SK-N-SH (cell line): ENCODE data around the gene COL8A2. TPM values are rescaled to one million over a fixed set of nuclear protein-coding genes. Genes with fewer than 3 reads are reported as not detected.

Experiments used
- CTCF ChIA-PET: fragments of 300-600, 350-600 bp; formaldehyde crosslinking; extraction: SDS; loops from one replicate; lab custom pipeline; 2021; lab: Yijun Ruan, JAX
- POLR2A ChIA-PET: fragments of 350-600 bp; sonication (Branson Sonifier 250); formaldehyde crosslinking; extraction: SDS; loops from one replicate; lab custom pipeline; 2020; ENCODE audit warnings: antibody characterized with exemption, inconsistent platforms; lab: Yijun Ruan, JAX
- DNase-seq: peaks from one replicate; pipeline ENCODE4 v3.0.0; 2012
- H2AFZ ChIP-seq: fragments of 200-600 bp; sonication (generic); 2 replicates; pipeline ENCODE4 v1.8.1; 2016; ENCODE audit warnings: antibody characterized with exemption, mild to moderate bottlenecking, low read depth
- H3F3A ChIP-seq: fragments of 200-600 bp; sonication (generic); replicated peaks from 2 replicates; pipeline ENCODE3; 2016; ENCODE audit warnings: antibody characterized with exemption, mild to moderate bottlenecking; ENCODE audit not compliant: insufficient read depth
- H3K27ac ChIP-seq, 2 experiments: fragments of 200-500 bp in 1 of 2; fragments of 200-600 bp in 1 of 2; sonication (Bioruptor generic) in 1 of 2; sonication (generic), shearing (Covaris generic) in 1 of 2; 2 replicates each; pipeline versions ENCODE4 v1.5.1 to v1.6.1; 2014 to 2016; ENCODE audit warnings: low read depth in 2 of 2, inconsistent platforms in 1 of 2, low read length in 1 of 2, mild to moderate bottlenecking in 1 of 2, mixed read lengths in 1 of 2
- H3K27me3 ChIP-seq: fragments of 200-600 bp; sonication (generic), shearing (Covaris generic); 2 replicates; pipeline ENCODE4 v1.6.1; 2016; ENCODE audit warnings: mixed run types; ENCODE audit not compliant: insufficient read depth
- H3K36me3 ChIP-seq, 2 experiments: fragments of 200-500 bp in 1 of 2; fragments of 200-600 bp in 1 of 2; sonication (Bioruptor generic) in 1 of 2; sonication (generic) in 1 of 2; replicated peaks in 1 of 2; 2 replicates each; pipeline versions ENCODE3 to v1.5.1; 2014 to 2016; ENCODE audit warnings: low read length in 1 of 2, mild to moderate bottlenecking in 1 of 2; ENCODE audit not compliant: insufficient read depth in 2 of 2, control insufficient read depth in 1 of 2
- H3K4me1 ChIP-seq, 2 experiments: fragments of 200-500 bp in 1 of 2; fragments of 200-600 bp in 1 of 2; sonication (Bioruptor generic) in 1 of 2; sonication (generic), shearing (Covaris generic) in 1 of 2; 2 replicates each; pipeline versions ENCODE4 v1.5.1 to v1.6.1; 2014 to 2016; ENCODE audit warnings: low read depth in 1 of 2, low read length in 1 of 2, mixed run types in 1 of 2; ENCODE audit not compliant: insufficient read depth in 2 of 2, control insufficient read depth in 1 of 2
- H3K4me2 ChIP-seq: fragments of 200-600 bp; sonication (generic), shearing (Covaris generic); 2 replicates; pipeline ENCODE4 v1.6.1; 2017; ENCODE audit warnings: mixed run types
- H3K4me3 ChIP-seq, 2 experiments: fragments of 200-500 bp in 1 of 2; fragments of 200-600 bp in 1 of 2; sonication (Bioruptor generic) in 1 of 2; sonication (generic), shearing (Covaris generic) in 1 of 2; 2 replicates each; pipeline versions ENCODE4 v1.5.1 to v1.8.1; 2014 to 2016; ENCODE audit warnings: low read depth in 2 of 2, inconsistent platforms in 1 of 2, low read length in 1 of 2, mild to moderate bottlenecking in 1 of 2, mixed read lengths in 1 of 2, moderate library complexity in 1 of 2
- H3K79me2 ChIP-seq: fragments of 200-600 bp; sonication (generic); 2 replicates; pipeline ENCODE4 v1.8.1; 2017; ENCODE audit warnings: mild to moderate bottlenecking; ENCODE audit not compliant: insufficient read depth
- H3K9ac ChIP-seq: fragments of 200-600 bp; sonication (generic); 2 replicates; pipeline ENCODE4 v1.6.1; 2017; ENCODE audit warnings: mixed run types
- H3K9me2 ChIP-seq: fragments of 200-600 bp; sonication (generic); 2 replicates; pipeline ENCODE4 v1.6.1; 2017; ENCODE audit warnings: mixed run types
- H3K9me3 ChIP-seq: fragments of 200-600 bp; sonication (generic); 2 replicates; pipeline ENCODE4 v1.6.1; 2017; ENCODE audit warnings: mixed run types, mild to moderate bottlenecking, moderate library complexity
- H4K20me1 ChIP-seq: fragments of 200-600 bp; sonication (generic); 2 replicates; pipeline ENCODE4 v1.6.1; 2017; ENCODE audit warnings: mild to moderate bottlenecking, mixed run types; ENCODE audit not compliant: insufficient read depth
- ELF1 ChIP-seq: IDR thresholded peaks from 2 replicates; pipeline ENCODE4 v1.4.0; 2012
- FOSL2 ChIP-seq: IDR thresholded peaks from 2 replicates; pipeline ENCODE4 v1.4.0; 2012; ENCODE audit warnings: low read depth, mild to moderate bottlenecking, moderate library complexity, borderline replicate concordance
- FOXJ3 ChIP-seq: sonication (generic); formaldehyde crosslinking; IDR thresholded peaks from 2 replicates; pipeline ENCODE4 v1.5.1; 2020; ENCODE audit warnings: mild to moderate bottlenecking, missing genetic modification reagents
- FOXM1 ChIP-seq: IDR thresholded peaks from 2 replicates; pipeline ENCODE4 v1.4.0; 2012; ENCODE audit warnings: low read depth, mild to moderate bottlenecking
- GATA2 ChIP-seq: sonication (generic); formaldehyde crosslinking; IDR thresholded peaks from 2 replicates; pipeline ENCODE4 v1.5.0; 2020; ENCODE audit warnings: mild to moderate bottlenecking, missing genetic modification reagents
- IRF3 ChIP-seq: fragments of 150-350 bp; IDR thresholded peaks from 2 replicates; pipeline ENCODE4 v1.6.1; 2016; ENCODE audit warnings: mild to moderate bottlenecking, low read depth, low read length
- MEF2A ChIP-seq: IDR thresholded peaks from 2 replicates; pipeline ENCODE4 v1.4.0; 2012; ENCODE audit warnings: low read depth, borderline replicate concordance
- MXI1 ChIP-seq: IDR thresholded peaks from 2 replicates; pipeline ENCODE4 v1.6.1; 2012; ENCODE audit warnings: mild to moderate bottlenecking, low read depth, low read length, improper control_type of control experiment
- PBX3 ChIP-seq: IDR thresholded peaks from 2 replicates; pipeline ENCODE4; 2012
- RAD21 ChIP-seq: IDR thresholded peaks from 2 replicates; pipeline ENCODE4 v1.6.1; 2012; ENCODE audit warnings: mild to moderate bottlenecking, low read length
- RFX5 ChIP-seq: IDR thresholded peaks from 2 replicates; pipeline ENCODE4 v1.6.1; 2012; ENCODE audit warnings: mild to moderate bottlenecking, improper control_type of control experiment, low read length
- RXRA ChIP-seq: IDR thresholded peaks from 2 replicates; pipeline ENCODE4 v1.4.0; 2012; ENCODE audit warnings: low read depth, mild to moderate bottlenecking, borderline replicate concordance
- SIN3A ChIP-seq: IDR thresholded peaks from 2 replicates; pipeline ENCODE4 v1.6.1; 2012; ENCODE audit warnings: low read depth, mild to moderate bottlenecking, low read length, moderate library complexity, borderline replicate concordance
- SMC3 ChIP-seq: IDR thresholded peaks from 2 replicates; pipeline ENCODE4 v1.6.1; 2012; ENCODE audit warnings: low read depth, low read length, improper control_type of control experiment
- TAF1 ChIP-seq: IDR thresholded peaks from 2 replicates; pipeline ENCODE4 v1.6.1; 2012; ENCODE audit warnings: low read depth, mild to moderate bottlenecking, low read length, moderate library complexity, borderline replicate concordance
- TCF12 ChIP-seq: IDR thresholded peaks from 2 replicates; pipeline ENCODE4 v1.4.0; 2012
- TEAD4 ChIP-seq: IDR thresholded peaks from 2 replicates; pipeline ENCODE4 v1.4.0; 2012; ENCODE audit warnings: mild to moderate bottlenecking, borderline replicate concordance; ENCODE audit not compliant: insufficient read depth
- USF1 ChIP-seq: IDR thresholded peaks from 2 replicates; pipeline ENCODE4 v1.4.0; 2012; ENCODE audit warnings: low read depth, borderline replicate concordance
- USF2 ChIP-seq: fragments of 150-350 bp; IDR thresholded peaks from 2 replicates; pipeline ENCODE4 v1.6.1; 2017; ENCODE audit warnings: antibody characterized with exemption, low read length, low read depth, borderline replicate concordance
- YY1 ChIP-seq: IDR thresholded peaks from 2 replicates; pipeline ENCODE4 v1.4.0; 2012; ENCODE audit warnings: low read depth, mild to moderate bottlenecking
- ZBTB33 ChIP-seq: IDR thresholded peaks from 2 replicates; pipeline ENCODE4 v1.4.0; 2012; ENCODE audit warnings: low read depth, borderline replicate concordance
- WGBS: methylation state at CpG from one replicate; pipeline ENCODE4 v1.1.6; 2017; ENCODE audit warnings: low lambda C conversion rate; 5-methylcytosine and 5-hydroxymethylcytosine counted together
- polyA plus RNA-seq, 3 experiments: library from polyadenylated mRNA; depleted of rRNA; stranded (reverse); fragments of >200 nt; gene quantifications; 2 replicates each; pipeline ENCODE4 v1.2.3, GENCODE V29; 2012

Gene COL8A2
- polyA plus RNA-seq, 1 of the 3 experiments (the other 2 are of a cell fraction) = 3.1 TPM

GRCh38 chr1:36154765-36155407 is 29.9 kb upstream of the COL8A2 start:
- Histone ChIP-seq H4K20me1 (peaks cover 29% of the 10 kb centered on the region), H3K9ac (peak overlapping the region; percentile 98), H3F3A (peaks cover 20% of the 10 kb centered on the region), H3K27me3 (no peaks in the 10 kb centered on the region), H3K27ac (peak overlapping the region; percentile 90 to 98), H2AFZ (no peak overlapping the region), H3K4me2 (peak overlapping the region; percentile 98), H3K36me3 (peaks cover 5 to 6% of the 10 kb centered on the region in 2 experiments), H3K79me2 (peaks cover 51% of the 10 kb centered on the region), H3K4me1 (peaks cover 39 to 46% of the 10 kb centered on the region in 2 experiments), H3K9me3 (no peaks in the 10 kb centered on the region), H3K4me3 (peak overlapping the region; percentile 87 to 99), H3K9me2 (no peaks in the 10 kb centered on the region)
- POLR2A ChIA-PET = interaction anchor here (0.6 to 0.7 kb wide), 2 partner anchors 10 to 21 kb away, joined by 3 to 7 read pairs; no protein-coding TSS in a partner anchor
- CTCF ChIA-PET = interaction anchor here (0.7 to 5.6 kb wide), 5 partner anchors 33 to 214 kb away, joined by 3 to 49 read pairs (median 4); partner anchors contain the start of gene THRAP3
- DNase-seq = peak; percentile 66
- 70% methylated on average over 4 of the region's 6 CpGs for WGBS
- no peak for TF ChIP-seq IRF3
- TF ChIP-seq FOXJ3 (CRISPR knock-in tag) = no peak
- no peak for TF ChIP-seq RFX5
- no peak for TF ChIP-seq FOXM1
- TF ChIP-seq RXRA = no peak
- TF ChIP-seq TAF1 = no peak
- no peak for TF ChIP-seq MXI1
- TF ChIP-seq ELF1 = no peak
- no peak for TF ChIP-seq MEF2A
- no peak for TF ChIP-seq YY1
- no peak for TF ChIP-seq RAD21
- TF ChIP-seq SMC3 = no peak
- TF ChIP-seq GATA2 (CRISPR knock-in tag) = no peak
- no peak for TF ChIP-seq FOSL2

- Histone ChIP-seq H3K79me2 (peaks cover 46% of the 10 kb centered on the region), H3K36me3 (peaks cover 4 to 5% of the 10 kb centered on the region in 2 experiments), H3K4me2 (no peak overlapping the region), H3K27ac (peak overlapping the region in 1 of 2 experiments; percentile 98; a peak in 2 of 4 replicates), H3K4me3 (no peak overlapping the region), H4K20me1 (peaks cover 24% of the 10 kb centered on the region), H3F3A (peaks cover 22% of the 10 kb centered on the region), H3K9ac (no peak overlapping the region), H3K9me3 (no peaks in the 10 kb centered on the region), H2AFZ (no peak overlapping the region), H3K4me1 (peaks cover 38 to 46% of the 10 kb centered on the region in 2 experiments), H3K27me3 (no peaks in the 10 kb centered on the region), H3K9me2 (no peaks in the 10 kb centered on the region)
- WGBS = 96% methylated on average over 6 of the region's 6 CpGs
- DNase-seq = no peak
- POLR2A ChIA-PET = no interaction called here
- CTCF ChIA-PET = interaction anchor here (0.9 to 5.6 kb wide), 3 partner anchors 34 to 215 kb away, joined by 4 to 49 read pairs (median 6); no protein-coding TSS in a partner anchor
- no peak for TF ChIP-seq MEF2A
- TF ChIP-seq ZBTB33 = no peak
- TF ChIP-seq MXI1 = no peak
- no peak for TF ChIP-seq YY1
- no peak for TF ChIP-seq TEAD4
- TF ChIP-seq USF2 = no peak
- TF ChIP-seq USF1 = no peak
- TF ChIP-seq PBX3 = no peak
- TF ChIP-seq SIN3A = no peak
- TF ChIP-seq RAD21 = no peak
- no peak for TF ChIP-seq TCF12
Measured at GRCh38 chr1:36154335-36154734, 29.3 kb upstream of the COL8A2 start.
